Astrocyte of the spinal cord (primary cell): ENCODE data around the gene YPEL4.
A peak's percentile ranks its signal among the peaks of the same experiment; 100 is the strongest.

Experiments used
- DNase-seq: peaks from one replicate; pipeline ENCODE4 v3.0.0; 2011; ENCODE audit warnings: low read depth, low spot score
- H3K4me3 ChIP-seq: 2 replicates; pipeline ENCODE4 v1.5.1; 2011; ENCODE audit warnings: low read depth, mild to moderate bottlenecking, low read length, moderate library complexity
- in situ Hi-C: cut with HindIII; loops from 2 replicates; pipeline ENCODE4 v1.10.0; 2017; ENCODE audit warnings: low sequenced_read_pairs
- TF ChIP-seq, protein P1 (sequence below): IDR thresholded peaks from 2 replicates; pipeline ENCODE4 v1.5.1; 2012; ENCODE audit warnings: low read depth, mild to moderate bottlenecking, low read length, inconsistent platforms

YPEL4 gene

DNA sequence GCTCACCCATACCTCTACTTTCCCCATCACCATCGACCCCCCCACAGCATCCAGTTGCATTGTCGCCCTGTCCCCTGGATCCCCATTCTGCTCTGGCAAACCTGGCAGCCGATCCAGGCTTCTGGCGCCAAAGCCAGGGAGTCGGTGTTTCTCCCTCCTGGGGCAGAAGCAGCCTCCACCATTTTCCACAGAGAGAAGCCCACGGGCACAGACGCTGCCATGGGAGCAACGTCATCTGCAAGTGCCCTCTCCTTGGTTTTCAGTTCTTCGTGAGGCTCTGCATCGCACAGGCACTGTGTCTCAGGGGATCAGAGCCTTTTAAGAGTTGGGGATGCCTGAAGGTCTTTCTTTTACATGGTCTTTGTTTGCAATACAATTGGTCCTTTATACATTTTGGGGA, 2.3 kb downstream of the YPEL4 start:
- H3K4me3 ChIP-seq = no peak overlapping the region
- no peak for DNase-seq
- TF ChIP-seq, protein P1, sequence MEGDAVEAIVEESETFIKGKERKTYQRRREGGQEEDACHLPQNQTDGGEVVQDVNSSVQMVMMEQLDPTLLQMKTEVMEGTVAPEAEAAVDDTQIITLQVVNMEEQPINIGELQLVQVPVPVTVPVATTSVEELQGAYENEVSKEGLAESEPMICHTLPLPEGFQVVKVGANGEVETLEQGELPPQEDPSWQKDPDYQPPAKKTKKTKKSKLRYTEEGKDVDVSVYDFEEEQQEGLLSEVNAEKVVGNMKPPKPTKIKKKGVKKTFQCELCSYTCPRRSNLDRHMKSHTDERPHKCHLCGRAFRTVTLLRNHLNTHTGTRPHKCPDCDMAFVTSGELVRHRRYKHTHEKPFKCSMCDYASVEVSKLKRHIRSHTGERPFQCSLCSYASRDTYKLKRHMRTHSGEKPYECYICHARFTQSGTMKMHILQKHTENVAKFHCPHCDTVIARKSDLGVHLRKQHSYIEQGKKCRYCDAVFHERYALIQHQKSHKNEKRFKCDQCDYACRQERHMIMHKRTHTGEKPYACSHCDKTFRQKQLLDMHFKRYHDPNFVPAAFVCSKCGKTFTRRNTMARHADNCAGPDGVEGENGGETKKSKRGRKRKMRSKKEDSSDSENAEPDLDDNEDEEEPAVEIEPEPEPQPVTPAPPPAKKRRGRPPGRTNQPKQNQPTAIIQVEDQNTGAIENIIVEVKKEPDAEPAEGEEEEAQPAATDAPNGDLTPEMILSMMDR = no peak
- in situ Hi-C loops = no loop called here

DNA sequence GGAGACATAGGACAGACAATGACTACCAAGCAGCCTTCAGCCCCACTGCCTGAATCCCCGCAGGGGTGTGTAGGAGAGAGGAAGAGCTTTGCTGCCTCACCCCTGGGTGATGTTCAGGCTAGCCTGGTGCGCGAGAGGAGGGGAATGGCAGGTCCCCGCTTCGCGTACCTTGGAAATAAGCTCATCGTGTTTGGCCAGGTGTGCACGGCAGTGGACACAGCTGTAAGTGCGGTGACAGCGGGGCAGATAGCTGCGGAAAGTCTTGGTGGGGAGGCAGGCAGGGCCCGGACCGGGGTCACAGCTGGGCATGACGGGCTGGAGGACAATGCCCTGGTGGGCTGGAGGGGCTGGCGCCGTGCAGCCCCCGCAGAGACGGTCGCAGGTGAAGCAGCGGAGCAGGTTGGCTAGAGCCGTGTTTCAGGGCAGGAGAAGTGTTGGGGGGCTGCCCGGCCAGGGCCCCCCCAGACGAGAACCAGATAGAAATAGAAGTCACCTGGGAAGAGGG, 2.9 kb downstream of the YPEL4 start:
- no peak overlapping the region for H3K4me3 ChIP-seq
- in situ Hi-C loops = no loop called here
- DNase-seq = no peak

DNA sequence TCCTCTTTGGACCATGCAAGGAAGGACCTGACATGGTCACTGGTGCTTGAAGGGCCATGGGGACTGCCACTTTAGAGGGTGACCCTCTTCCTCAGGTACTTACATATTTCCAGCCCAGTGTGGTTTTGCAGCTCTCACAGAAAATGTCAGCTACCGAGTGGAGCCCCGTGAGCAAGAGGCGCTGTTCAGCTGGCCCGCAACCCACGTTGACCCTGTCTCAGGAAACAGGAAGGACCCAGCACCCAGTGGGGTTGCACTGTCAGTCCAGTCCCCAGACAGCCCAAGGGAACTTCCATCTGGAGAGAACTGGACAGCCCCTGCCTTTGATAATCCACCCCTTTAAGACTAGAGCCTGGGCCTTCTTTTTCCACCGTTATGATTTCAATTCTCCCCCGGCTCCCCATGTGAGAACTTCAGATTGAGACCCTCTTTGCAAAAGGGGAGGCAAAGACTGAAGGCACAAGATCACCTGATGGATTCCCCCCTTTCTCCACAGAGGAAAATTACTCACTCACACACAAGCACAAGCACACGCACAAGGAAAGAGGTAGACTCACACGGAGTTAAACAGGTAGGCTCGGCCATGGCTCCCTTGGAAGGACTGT, 3.4 kb downstream of the YPEL4 start:
- H3K4me3 ChIP-seq = no peak overlapping the region
- in situ Hi-C loops = no loop called here
- no peak for DNase-seq
- TF ChIP-seq, protein P1 = no peak

More for the DNA sequence above, 2.9 kb downstream of the YPEL4 start:
- TF ChIP-seq, protein P1 = no peak

DNA sequence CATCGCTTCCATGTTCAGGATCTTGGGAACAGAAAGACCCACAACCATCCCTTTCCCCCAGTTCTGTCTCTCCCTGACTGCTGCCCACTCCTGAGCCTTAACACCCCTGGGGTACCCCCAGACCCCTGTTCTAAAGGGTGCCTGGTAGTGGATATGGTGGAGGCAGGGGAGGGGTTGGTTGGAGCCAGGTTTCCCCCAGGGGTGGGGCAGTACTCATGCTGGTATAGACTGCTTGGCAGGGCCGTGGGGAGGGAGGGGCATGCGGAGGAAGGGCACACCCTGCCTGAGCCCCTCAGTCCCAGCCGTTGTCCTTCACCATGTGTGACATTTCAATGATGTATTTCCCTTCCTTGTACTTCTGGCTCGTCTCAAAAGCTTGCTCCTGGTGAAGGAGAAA, 4.0 kb downstream of the YPEL4 start:
- TF ChIP-seq, protein P1 = no peak
- in situ Hi-C loops = no loop called here
- no peak overlapping the region for H3K4me3 ChIP-seq
- no peak for DNase-seq

DNA sequence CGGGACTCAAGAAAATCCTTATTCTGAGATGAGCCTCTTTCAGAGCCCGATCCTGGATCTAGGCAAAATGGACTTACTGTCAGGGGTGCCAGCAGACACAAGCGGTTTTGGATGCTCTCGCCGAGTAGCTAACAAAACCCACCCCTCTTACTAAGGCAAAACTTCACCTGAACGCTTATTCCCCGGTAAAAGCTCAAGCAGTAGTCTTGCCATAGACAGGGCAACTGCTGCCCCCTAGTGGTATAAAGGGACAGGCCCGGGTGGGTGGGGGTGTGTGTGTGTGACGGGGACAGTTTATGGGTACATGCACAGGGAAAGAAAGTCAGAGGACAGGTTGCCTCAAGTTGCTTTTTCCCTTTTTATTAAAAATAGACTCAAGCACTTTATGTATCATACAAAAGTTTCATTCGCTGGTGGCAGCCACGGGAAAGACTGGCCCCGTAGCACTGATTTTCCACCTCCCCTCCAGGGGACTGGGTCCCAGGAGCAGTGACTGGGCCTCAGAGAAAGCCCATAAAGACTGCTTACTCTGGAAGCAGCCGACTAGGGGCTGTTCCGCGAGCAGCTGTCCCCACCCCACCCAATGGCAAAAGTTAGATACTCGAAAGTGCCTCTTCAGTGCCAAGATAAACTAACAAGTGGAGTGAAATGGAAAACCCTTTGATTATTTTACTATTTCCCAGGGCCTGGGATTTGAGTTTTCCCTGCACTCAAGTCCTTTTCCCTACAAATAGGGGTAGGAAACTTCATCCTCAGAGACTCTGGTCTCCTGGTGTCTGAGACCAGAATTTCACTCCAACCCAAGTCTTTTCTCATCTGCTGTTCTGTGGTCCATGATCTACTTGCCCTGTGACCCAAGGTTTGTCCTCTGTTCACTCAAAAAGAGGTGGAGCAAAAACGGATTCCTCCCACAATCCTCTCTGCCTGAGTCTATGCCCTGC, 4.7 kb downstream of the YPEL4 start:
- TF ChIP-seq, protein P1 = peak; percentile 91
- H3K4me3 ChIP-seq = no peak overlapping the region
- DNase-seq = peak; percentile 74
- in situ Hi-C loops = no loop called here

DNA sequence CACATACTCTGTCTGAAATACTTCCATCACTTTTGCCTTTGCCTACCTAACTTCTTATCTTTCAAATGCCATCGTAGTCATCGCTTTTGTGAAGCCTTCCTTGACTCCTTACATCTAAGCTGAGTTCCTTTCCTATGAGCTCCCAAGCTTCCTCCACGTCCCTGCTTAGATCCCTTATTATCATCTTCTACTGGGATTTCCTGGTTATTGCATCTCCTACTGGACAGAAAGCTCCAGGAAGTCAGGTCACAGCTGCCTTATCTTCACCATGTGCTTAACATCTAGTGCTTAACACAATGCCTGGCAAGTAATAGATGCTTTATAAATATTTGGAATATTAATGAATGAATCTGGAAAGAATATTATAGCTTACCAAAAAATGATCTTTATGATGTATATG, 5.9 kb downstream of the YPEL4 start:
- DNase-seq = no peak
- in situ Hi-C loops = no loop called here
- TF ChIP-seq, protein P1 = peak; percentile 4
- no peak overlapping the region for H3K4me3 ChIP-seq
